Chondrocyte (in vitro differentiated cells): ENCODE data around the gene ALDH1A3. TPM values are rescaled to one million over a fixed set of nuclear protein-coding genes. Genes with fewer than 3 reads are reported as not detected.

Experiments
- DNase-seq: peaks from one replicate; pipeline ENCODE4 v3.0.0; 2021; ENCODE audit warnings: mixed read lengths, low spot score
- H3K27ac Mint-ChIP-seq: one replicate; pipeline ENCODE4 v1.8.0; 2021; ENCODE audit warnings: mild to moderate bottlenecking, moderate library complexity, mixed read lengths; ENCODE audit not compliant: unreplicated experiment
- H3K27me3 Mint-ChIP-seq: 2 replicates; pipeline ENCODE4 v1.8.0; 2021; ENCODE audit warnings: low read depth, mixed read lengths
- H3K36me3 Mint-ChIP-seq: 2 replicates; pipeline ENCODE4 v1.8.0; 2021; ENCODE audit warnings: low read depth, mixed read lengths
- H3K4me1 Mint-ChIP-seq: 2 replicates; pipeline ENCODE4 v1.8.0; 2021; ENCODE audit warnings: low read depth, mild to moderate bottlenecking, mixed read lengths
- H3K4me3 Mint-ChIP-seq: one replicate; pipeline ENCODE4 v1.8.0; 2021; ENCODE audit warnings: mild to moderate bottlenecking, moderate library complexity, mixed read lengths; ENCODE audit not compliant: unreplicated experiment
- H3K9me3 Mint-ChIP-seq: 2 replicates; pipeline ENCODE4 v1.8.0; 2021; ENCODE audit warnings: low read depth, mixed read lengths
- total RNA-seq: library from RNA; stranded (reverse); gene quantifications from 3 replicates; pipeline ENCODE4 v1.2.1, GENCODE V29; 2021
- TF ChIP-seq, protein P1 (sequence below): fragments of 200-600 bp; sonication (generic); IDR thresholded peaks from 2 replicates; pipeline ENCODE4 v1.5.0; 2021; ENCODE audit warnings: antibody characterized with exemption, mild to moderate bottlenecking, moderate library complexity

The ALDH1A3 gene
- total RNA-seq, 1 donor from 2014 or later = 0.55 TPM

DNA sequence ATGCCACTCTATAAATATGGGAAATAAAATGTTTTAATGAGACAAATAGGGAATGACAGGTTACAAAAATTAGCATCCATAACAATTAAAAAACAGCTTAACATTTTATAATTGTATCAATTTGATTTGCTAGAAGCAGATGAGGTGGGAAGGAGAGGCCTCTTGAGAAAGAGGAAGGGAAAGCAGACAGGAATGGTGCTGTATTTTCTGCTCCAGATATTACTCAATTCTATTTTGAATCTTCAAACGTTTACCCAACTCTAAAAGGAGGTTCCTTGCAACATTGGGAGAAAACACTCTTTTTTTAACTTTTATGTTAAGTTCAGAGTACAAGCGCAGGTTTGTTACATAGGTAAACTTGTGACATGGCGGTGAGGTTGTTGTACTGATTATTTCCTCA, 44.9 kb upstream of the ALDH1A3 start:
- peaks cover 4% of the 10 kb centered on the region for H3K9me3 Mint-ChIP-seq
- no peak overlapping the region for H3K27ac Mint-ChIP-seq
- no peak for DNase-seq
- TF ChIP-seq, protein P1, sequence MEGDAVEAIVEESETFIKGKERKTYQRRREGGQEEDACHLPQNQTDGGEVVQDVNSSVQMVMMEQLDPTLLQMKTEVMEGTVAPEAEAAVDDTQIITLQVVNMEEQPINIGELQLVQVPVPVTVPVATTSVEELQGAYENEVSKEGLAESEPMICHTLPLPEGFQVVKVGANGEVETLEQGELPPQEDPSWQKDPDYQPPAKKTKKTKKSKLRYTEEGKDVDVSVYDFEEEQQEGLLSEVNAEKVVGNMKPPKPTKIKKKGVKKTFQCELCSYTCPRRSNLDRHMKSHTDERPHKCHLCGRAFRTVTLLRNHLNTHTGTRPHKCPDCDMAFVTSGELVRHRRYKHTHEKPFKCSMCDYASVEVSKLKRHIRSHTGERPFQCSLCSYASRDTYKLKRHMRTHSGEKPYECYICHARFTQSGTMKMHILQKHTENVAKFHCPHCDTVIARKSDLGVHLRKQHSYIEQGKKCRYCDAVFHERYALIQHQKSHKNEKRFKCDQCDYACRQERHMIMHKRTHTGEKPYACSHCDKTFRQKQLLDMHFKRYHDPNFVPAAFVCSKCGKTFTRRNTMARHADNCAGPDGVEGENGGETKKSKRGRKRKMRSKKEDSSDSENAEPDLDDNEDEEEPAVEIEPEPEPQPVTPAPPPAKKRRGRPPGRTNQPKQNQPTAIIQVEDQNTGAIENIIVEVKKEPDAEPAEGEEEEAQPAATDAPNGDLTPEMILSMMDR = no peak
- peaks cover 3% of the 10 kb centered on the region for H3K4me1 Mint-ChIP-seq
- no peaks in the 10 kb centered on the region for H3K36me3 Mint-ChIP-seq
- H3K4me3 Mint-ChIP-seq = no peak overlapping the region
- no peaks in the 10 kb centered on the region for H3K27me3 Mint-ChIP-seq

DNA sequence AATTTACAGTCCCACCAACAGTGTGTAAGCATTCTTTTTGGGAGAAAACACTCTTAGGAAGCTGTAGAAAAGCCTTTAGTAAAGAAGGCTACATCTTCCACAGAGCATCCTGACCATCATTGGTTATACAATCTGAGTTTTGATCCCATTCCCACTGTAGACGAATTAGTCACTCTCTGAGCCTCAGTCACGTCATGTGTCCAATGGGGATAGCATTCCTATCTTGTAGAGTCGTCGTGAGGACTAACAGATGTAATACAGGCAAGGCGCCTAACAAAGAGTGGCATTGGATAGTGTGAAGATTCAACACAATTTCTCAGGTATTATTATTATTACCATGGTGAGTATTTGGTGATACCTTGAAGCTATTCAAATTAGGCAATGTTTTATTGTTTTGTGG, 44.0 kb upstream of the ALDH1A3 start:
- no peaks in the 10 kb centered on the region for H3K36me3 Mint-ChIP-seq
- no peak overlapping the region for H3K27ac Mint-ChIP-seq
- DNase-seq = no peak
- peaks cover 4% of the 10 kb centered on the region for H3K9me3 Mint-ChIP-seq
- H3K4me3 Mint-ChIP-seq = no peak overlapping the region
- TF ChIP-seq, protein P1 = no peak
- H3K27me3 Mint-ChIP-seq = no peaks in the 10 kb centered on the region
- peaks cover 3% of the 10 kb centered on the region for H3K4me1 Mint-ChIP-seq

DNA sequence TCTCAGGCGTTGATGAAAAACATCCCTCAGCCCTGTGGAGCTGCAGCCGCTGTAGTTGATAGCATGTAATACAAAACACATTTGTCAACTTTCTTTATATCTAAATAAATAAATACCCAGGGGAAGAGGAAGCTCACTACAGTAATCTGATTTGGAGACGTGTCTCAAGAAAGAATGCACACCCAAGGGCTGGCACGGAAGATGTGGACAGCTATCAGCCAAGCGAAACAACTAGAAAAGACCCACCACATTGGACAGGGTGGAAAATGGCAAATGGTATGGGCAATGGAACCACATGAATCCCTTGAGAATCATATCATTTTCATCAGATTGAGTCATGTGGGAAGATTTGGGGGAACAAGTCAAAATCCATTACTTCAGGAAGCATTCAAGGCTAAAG, 43.1 kb upstream of the ALDH1A3 start:
- Mint-ChIP-seq H3K36me3 (no peaks in the 10 kb centered on the region), H3K27ac (no peak overlapping the region), H3K9me3 (peaks cover 4% of the 10 kb centered on the region), H3K4me1 (peaks cover 3% of the 10 kb centered on the region), H3K27me3 (no peaks in the 10 kb centered on the region), H3K4me3 (no peak overlapping the region)
- TF ChIP-seq, protein P1 = no peak
- no peak for DNase-seq

DNA sequence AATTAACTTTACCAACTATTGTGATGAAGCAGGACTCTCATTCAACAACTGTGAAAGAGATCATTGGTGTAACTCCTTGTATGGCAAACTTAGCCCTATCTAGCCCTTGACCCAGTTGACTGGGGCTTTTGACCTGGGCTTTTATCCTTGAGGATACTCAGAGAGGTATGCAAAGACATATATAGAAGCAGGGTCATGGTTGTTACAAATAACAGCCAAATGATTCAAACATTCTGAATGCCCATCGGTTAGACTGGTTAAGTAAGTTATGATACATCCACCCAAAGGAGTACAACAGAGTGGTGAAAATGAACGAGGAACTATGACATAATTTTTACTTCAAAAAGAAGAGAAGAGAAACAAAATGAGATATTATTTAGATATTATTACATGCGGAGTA, 38.2 kb upstream of the ALDH1A3 start:
- peaks cover 4% of the 10 kb centered on the region for H3K9me3 Mint-ChIP-seq
- no peaks in the 10 kb centered on the region for H3K36me3 Mint-ChIP-seq
- H3K4me1 Mint-ChIP-seq = peaks cover 19% of the 10 kb centered on the region
- TF ChIP-seq, protein P1 = no peak
- DNase-seq = no peak
- no peak overlapping the region for H3K4me3 Mint-ChIP-seq
- no peaks in the 10 kb centered on the region for H3K27me3 Mint-ChIP-seq
- H3K27ac Mint-ChIP-seq = no peak overlapping the region

DNA sequence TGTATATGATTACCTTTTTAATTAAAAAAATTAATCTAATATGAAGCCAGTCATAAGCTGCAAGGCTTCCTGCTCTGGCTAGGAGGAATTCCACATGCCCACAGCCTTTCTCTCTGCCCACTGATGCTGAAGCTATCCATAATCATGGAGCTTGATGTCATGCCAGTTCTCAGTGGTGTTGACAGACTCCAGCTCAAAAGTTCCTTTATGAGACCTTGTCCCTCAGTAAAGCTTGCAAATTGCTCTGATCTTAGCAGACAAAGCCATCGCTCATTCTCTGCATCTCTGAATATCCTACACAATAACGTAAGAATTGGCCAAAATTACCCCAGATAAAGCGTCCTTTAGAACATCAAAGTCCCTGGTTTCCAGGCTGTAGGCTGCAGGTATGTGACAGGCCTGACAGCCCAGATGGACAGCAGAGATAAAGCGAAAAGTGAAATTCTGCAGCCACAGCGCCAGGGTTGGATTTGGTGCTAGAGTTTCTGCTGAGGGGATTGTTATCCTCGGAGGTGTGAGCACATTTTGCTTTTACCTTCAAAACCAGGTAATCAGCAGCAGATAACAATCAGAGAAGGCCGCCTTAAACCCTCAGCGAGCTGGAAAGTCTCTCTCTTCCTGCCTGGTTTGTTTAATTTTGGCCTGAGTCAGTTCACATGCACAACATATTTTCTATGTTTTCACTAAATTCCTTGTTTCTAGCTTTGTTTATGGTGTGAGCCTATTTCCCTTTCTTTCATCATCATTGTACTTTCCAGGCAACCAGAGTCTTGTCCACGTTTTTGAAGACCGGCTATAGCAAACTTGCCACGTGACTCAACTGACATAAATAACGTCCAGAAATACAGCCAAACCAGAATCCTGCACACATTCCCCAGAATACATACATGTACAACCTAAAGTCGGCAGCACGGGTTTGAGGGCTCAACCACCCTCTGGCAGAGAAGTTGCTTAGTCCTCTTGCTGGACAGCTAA, 36.6 kb upstream of the ALDH1A3 start:
- Mint-ChIP-seq H3K36me3 (no peaks in the 10 kb centered on the region), H3K27ac (peak overlapping the region; percentile 87), H3K4me1 (peaks cover 19% of the 10 kb centered on the region), H3K27me3 (no peaks in the 10 kb centered on the region), H3K4me3 (no peak overlapping the region), H3K9me3 (no peaks in the 10 kb centered on the region)
- TF ChIP-seq, protein P1 = no peak
- DNase-seq = no peak
